HG02840 (cell line): ENCODE data around the gene ZC3H12D.

Experiments
- ATAC-seq: cut with Tn5 transposase; IDR thresholded peaks from one replicate; pipeline ENCODE4 v1.9.1; 2021; ENCODE audit warnings: mild to moderate bottlenecking, moderate library complexity, moderate number of reproducible peaks; ENCODE audit not compliant: unreplicated experiment, low FRiP score

The ZC3H12D gene

GRCh38 chr6:149422581-149422980 is 62.2 kb downstream of the ZC3H12D start:
- ATAC-seq, result no peak

GRCh38 chr6:149421132-149421531 is 63.7 kb downstream of the ZC3H12D start:
- no peak for ATAC-seq

- ATAC-seq, result no peak
These were observed 65.0 kb downstream of the ZC3H12D start for GRCh38 chr6:149419696-149420404.

GRCh38 chr6:149414821-149415220 is 70.0 kb downstream of the ZC3H12D start:
- no peak for ATAC-seq

DNA sequence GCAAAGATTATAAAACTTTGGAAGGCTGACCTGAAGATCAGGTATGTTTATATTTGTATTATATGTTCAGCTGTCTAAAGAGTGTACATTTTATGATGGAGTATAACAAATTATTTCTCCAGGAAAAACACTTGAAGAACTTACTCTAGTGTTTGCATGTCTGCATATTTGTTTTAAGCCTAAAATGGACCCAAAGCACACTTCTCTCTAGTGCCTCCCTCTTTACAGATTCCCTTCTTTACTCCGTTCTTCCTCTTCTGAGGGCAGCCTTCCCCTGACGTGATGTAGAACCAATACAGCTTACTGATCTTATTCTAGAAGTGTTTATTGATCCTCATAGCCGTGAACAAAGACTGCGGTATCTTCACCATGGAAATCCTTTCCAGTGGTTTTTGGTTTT is 70.8 kb downstream of the ZC3H12D start:
- ATAC-seq, result no peak

DNA sequence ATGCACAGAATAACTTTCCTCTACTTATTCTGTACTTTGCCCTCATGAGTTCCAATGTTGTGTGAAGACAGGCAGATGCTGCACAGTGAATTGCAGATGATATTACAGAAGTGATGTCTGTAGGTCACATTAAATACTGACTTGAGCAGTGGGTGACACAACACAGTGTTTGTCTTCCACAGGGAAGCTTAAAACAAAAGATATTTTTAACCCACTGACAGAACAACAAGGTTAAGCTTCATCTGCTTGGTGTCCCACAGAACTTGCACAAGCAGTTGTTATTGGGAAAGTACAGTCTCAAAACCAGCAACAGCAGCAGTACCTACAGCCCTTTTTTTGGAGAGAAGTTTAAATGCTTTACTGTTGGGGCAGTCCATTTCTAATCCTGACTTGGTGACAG is 74.3 kb downstream of the ZC3H12D start:
- no peak for ATAC-seq

- no peak for ATAC-seq
These were observed 75.2 kb downstream of the ZC3H12D start for GRCh38 chr6:149409617-149410016.

- ATAC-seq, result no peak
These were observed 78.7 kb downstream of the ZC3H12D start for GRCh38 chr6:149405823-149406765.

DNA sequence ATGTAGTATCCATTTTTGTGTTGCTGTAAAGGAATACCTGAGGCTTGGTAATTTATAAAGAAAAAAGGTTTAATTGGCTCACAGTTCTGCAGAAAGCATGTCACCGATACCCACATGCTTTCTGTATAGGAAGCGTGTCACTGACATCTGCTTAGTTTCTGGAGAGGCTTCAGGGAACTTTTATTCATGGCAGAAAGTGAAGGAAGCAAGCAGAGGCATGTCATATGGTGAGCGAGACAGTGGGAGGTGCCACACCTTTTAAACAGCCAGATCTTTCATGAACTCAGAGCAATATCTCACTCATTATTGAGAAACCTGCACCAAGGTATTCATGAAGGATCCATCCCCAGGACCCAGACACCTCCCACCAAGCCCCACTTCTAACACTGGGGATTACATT is 81.3 kb downstream of the ZC3H12D start:
- ATAC-seq, result no peak

DNA sequence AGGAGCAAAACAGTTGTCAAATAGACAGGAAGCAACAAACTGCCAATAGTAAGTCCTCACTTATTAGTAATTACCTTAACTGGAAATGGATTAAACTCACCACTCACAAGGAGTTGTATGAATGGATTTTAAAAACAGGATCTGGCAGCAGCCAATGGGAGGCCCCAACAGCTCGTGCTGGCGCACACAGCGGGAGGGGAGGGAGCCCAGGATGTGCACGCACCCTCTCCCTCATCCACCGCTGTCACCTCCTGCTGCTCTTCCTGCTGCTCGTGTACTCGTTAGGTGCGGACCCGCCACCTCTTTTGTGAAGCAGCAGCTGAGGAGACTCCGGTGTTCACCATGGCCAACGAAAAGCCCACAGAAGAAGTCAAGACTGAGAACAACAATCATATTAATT is 84.8 kb downstream of the ZC3H12D start, which contains the start of gene SUMO4:
SUMO4 (plus strand) TSS at position 213 of the 400 bp plus-strand sequence; CDS start at position 343, 130 bp downstream.
- no peak for ATAC-seq

- ATAC-seq, result no peak
These were observed 87.4 kb downstream of the ZC3H12D start for GRCh38 chr6:149397384-149397783.
